K562 (cell line): ENCODE results near the gene SCAMP3.
"Not testable (repeated sequence)": the region's sequence is repeated elsewhere in the genome, so short reads cannot be mapped to it uniquely, and the experiment has no call there.

Experiments used
- EZH2 ChIP-seq: IDR thresholded peaks from 2 replicates; pipeline ENCODE4 v1.6.1; 2012; ENCODE audit warnings: low read depth, mild to moderate bottlenecking, inconsistent platforms, low read length, borderline replicate concordance
- FOXM1 ChIP-seq, 2 experiments: fragments of 450-650 bp in 1 of 2; sonication (generic) in 1 of 2; formaldehyde crosslinking in 1 of 2; IDR thresholded peaks; 2 replicates each; pipeline versions ENCODE4 v1.6.1 to v1.9.0; 2017 to 2022; ENCODE audit warnings: low read depth in 2 of 2, mild to moderate bottlenecking in 2 of 2, missing genetic modification reagents in 1 of 2, moderate library complexity in 1 of 2
- HCFC1 ChIP-seq: IDR thresholded peaks from 2 replicates; pipeline ENCODE4 v1.6.1; 2012; ENCODE audit warnings: low read depth, low read length, improper control_type of control experiment
- HNRNPK ChIP-seq: fragments of 200-400 bp; formaldehyde crosslinking; IDR thresholded peaks from one replicate; pipeline ENCODE4 v1.6.1; 2018; ENCODE audit warnings: mild to moderate bottlenecking, low read depth, low read length; ENCODE audit not compliant: poor library complexity, severe bottlenecking
- MAX ChIP-seq: sonication (generic); formaldehyde crosslinking; IDR thresholded peaks from 2 replicates; pipeline ENCODE4 v1.9.0; 2022; ENCODE audit warnings: mild to moderate bottlenecking, missing genetic modification reagents
- ZBTB12 ChIP-seq: fragments of 250-450 bp; sonication (Bioruptor Pico); IDR thresholded peaks from 2 replicates; pipeline ENCODE4 v1.4.0; 2020
- ZBTB17 ChIP-seq: fragments of 450-650 bp; formaldehyde crosslinking; IDR thresholded peaks from 2 replicates; pipeline ENCODE4 v1.4.0; 2020; ENCODE audit warnings: mild to moderate bottlenecking
- ZBTB7A ChIP-seq: IDR thresholded peaks from 2 replicates; pipeline ENCODE4 v1.6.1; 2011; ENCODE audit warnings: low read depth, mild to moderate bottlenecking, low read length, moderate library complexity, borderline replicate concordance; ENCODE audit not compliant: control insufficient read depth
- ZNF274 ChIP-seq: IDR thresholded peaks from 2 replicates; pipeline ENCODE4 v1.6.1; 2011; ENCODE audit warnings: low read depth, mild to moderate bottlenecking, low read length, moderate library complexity, borderline replicate concordance
- ZNF76 ChIP-seq: fragments of 250-450 bp; sonication (Bioruptor Pico); IDR thresholded peaks from 2 replicates; pipeline ENCODE4 v1.4.0; 2020; ENCODE audit warnings: mild to moderate bottlenecking, moderate library complexity, borderline replicate concordance
- TF ChIP-seq, protein P1 (sequence below), 3 experiments: IDR thresholded peaks in 2 of 3; conservative IDR thresholded peaks in 1 of 3; 2 replicates each; pipeline ENCODE4 v1.5.1; 2011 to 2012; ENCODE audit warnings: low read length in 3 of 3, mild to moderate bottlenecking in 3 of 3, control low read depth in 2 of 3, improper control_type of control experiment in 1 of 3, inconsistent platforms in 1 of 3, low read depth in 1 of 3, mixed read lengths in 1 of 3, moderate library complexity in 1 of 3; ENCODE audit not compliant: insufficient read depth in 2 of 3

- TF ChIP-seq FOXM1 (IDR thresholded peaks at IDR 0.05; ENCODE audit: low read depth); FOXM1 (CRISPR knock-in tag; IDR thresholded peaks at IDR 0.05; ENCODE audit: low read depth); ZBTB7A; ZNF76 (CRISPR knock-in tag); HCFC1; ZNF274; ZBTB12 (CRISPR knock-in tag); MAX (CRISPR knock-in tag); ZBTB17 (CRISPR knock-in tag); HNRNPK; EZH2: not testable (repeated sequence)
- TF ChIP-seq, protein P1, sequence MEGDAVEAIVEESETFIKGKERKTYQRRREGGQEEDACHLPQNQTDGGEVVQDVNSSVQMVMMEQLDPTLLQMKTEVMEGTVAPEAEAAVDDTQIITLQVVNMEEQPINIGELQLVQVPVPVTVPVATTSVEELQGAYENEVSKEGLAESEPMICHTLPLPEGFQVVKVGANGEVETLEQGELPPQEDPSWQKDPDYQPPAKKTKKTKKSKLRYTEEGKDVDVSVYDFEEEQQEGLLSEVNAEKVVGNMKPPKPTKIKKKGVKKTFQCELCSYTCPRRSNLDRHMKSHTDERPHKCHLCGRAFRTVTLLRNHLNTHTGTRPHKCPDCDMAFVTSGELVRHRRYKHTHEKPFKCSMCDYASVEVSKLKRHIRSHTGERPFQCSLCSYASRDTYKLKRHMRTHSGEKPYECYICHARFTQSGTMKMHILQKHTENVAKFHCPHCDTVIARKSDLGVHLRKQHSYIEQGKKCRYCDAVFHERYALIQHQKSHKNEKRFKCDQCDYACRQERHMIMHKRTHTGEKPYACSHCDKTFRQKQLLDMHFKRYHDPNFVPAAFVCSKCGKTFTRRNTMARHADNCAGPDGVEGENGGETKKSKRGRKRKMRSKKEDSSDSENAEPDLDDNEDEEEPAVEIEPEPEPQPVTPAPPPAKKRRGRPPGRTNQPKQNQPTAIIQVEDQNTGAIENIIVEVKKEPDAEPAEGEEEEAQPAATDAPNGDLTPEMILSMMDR (IDR thresholded peaks at IDR 0.05 in 2 of 3, conservative IDR thresholded peaks at IDR 0.05 in 1 of 3; ENCODE audit: insufficient read depth in 2 of 3, low read depth in 1 of 3, low read length in 3 of 3), result not testable (repeated sequence)
Measured at GRCh38 chr1:155220211-155220965, 41.8 kb downstream of the SCAMP3 start.
